ENCODE measurements around the gene JMJD6. TPM values are rescaled to one million over a fixed set of nuclear protein-coding genes. Genes with fewer than 3 reads are reported as not detected.
A peak's percentile ranks its signal among the peaks of the same experiment; 100 is the strongest.
"Not testable (repeated sequence)": the region's sequence is repeated elsewhere in the genome, so short reads cannot be mapped to it uniquely, and the experiment has no call there.

Gene JMJD6
- total RNA-seq, 3 donors from 2014 or later = 13.1 to 34.1 (median 25.6) TPM

- intact Hi-C loops (cut with DNase I; ENCODE audit: low total_unique reads) = no loop called here
- no peaks in the 10 kb centered on the region for H3K9me3 ChIP-seq
- no peaks in the 10 kb centered on the region for H3K4me1 ChIP-seq
- TF ChIP-seq POLR2AphosphoS5 (IDR thresholded peaks at IDR 0.05) = no peak
- peak; percentile 55 to 73 (median 73) for TF ChIP-seq CTCF (IDR thresholded peaks at IDR 0.05)
- no peaks in the 10 kb centered on the region for H3K27me3 ChIP-seq
- H3K27ac ChIP-seq = peak overlapping the region; percentile 27 to 36
- H3K36me3 ChIP-seq = peaks cover 8% of the 10 kb centered on the region
- DNase-seq (ENCODE audit: low spot score in 2 of 2) = no peak
- no peak overlapping the region for H3K4me3 ChIP-seq
These were observed 11.4 kb downstream of the JMJD6 start for GRCh38 chr17:76714822-76715495.

- no peaks in the 10 kb centered on the region for H3K27me3 ChIP-seq
- H3K36me3 ChIP-seq = peaks cover 8% of the 10 kb centered on the region
- no peaks in the 10 kb centered on the region for H3K9me3 ChIP-seq
- DNase-seq (ENCODE audit: low spot score in 2 of 2) = no peak
- intact Hi-C loops (cut with DNase I; ENCODE audit: low total_unique reads) = no loop called here
- H3K4me3 ChIP-seq = no peak overlapping the region
- TF ChIP-seq POLR2A (IDR thresholded peaks at IDR 0.05) (no peak), POLR2AphosphoS5 (IDR thresholded peaks at IDR 0.05) (no peak), CTCF (IDR thresholded peaks at IDR 0.05) (no peak)
- H3K27ac ChIP-seq = no peak overlapping the region
- H3K4me1 ChIP-seq = no peaks in the 10 kb centered on the region
These were observed 12.1 kb downstream of the JMJD6 start for GRCh38 chr17:76714336-76714735.

GRCh38 chr17:76713765-76714164, 12.6 kb downstream of the JMJD6 start:
- H3K4me1 ChIP-seq = no peaks in the 10 kb centered on the region
- no peak for DNase-seq (ENCODE audit: low spot score in 2 of 2)
- TF ChIP-seq CTCF (IDR thresholded peaks at IDR 0.05) = no peak
- TF ChIP-seq POLR2AphosphoS5 (IDR thresholded peaks at IDR 0.05) = no peak
- TF ChIP-seq POLR2A (IDR thresholded peaks at IDR 0.05) = no peak

GRCh38 chr17:76712321-76712720, 14.1 kb downstream of the JMJD6 start:
- intact Hi-C loops (cut with DNase I; ENCODE audit: low total_unique reads); H3K27ac ChIP-seq; DNase-seq (ENCODE audit: low spot score in 2 of 2): not testable (repeated sequence)

More at GRCh38 chr17:76713765-76714164, 12.6 kb downstream of the JMJD6 start:
- peaks cover 5% of the 10 kb centered on the region for H3K36me3 ChIP-seq
- no peak overlapping the region for H3K27ac ChIP-seq
- H3K27me3 ChIP-seq = no peaks in the 10 kb centered on the region
- H3K4me3 ChIP-seq = no peak overlapping the region
- intact Hi-C loops (cut with DNase I; ENCODE audit: low total_unique reads) = no loop called here
- no peaks in the 10 kb centered on the region for H3K9me3 ChIP-seq

DNA sequence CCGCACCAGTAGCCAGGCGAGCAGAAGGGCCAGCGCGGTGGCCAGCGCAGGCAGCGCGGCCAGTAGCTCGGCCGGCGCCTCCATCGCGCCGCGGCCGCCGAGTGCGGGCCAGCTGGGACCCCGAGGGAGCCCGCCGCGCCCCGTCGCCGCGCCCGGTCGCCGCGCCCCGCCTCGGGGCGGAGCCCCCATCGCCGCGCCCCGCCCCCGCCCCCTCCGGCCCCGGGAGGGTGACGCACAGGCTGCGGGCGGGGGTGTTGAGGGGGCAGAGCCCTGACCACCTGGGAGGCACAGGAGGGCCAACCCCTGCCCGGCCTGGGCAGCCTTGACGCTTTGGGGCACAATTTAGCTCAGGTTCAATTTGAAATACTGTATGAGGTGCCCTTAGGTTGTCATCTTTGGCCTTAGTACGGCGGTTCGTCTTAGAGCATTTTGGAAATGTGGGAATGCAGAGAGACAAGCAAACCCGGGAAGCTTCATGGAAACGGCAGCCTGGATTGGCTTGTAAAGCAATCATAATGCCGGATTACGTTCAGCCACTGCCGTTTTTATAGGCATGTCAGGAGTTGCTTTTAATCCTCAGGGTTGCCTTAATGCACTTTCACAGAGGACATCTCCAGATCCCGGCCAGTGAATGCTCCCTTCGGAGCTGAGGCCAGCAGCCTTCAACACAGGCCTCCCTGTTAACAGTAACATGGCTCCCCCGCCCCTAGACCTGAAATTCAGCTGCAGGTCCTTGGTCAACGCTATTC, 15.4 kb downstream of the JMJD6 start, which contains the start of gene MXRA7:
MXRA7 (minus strand) TSS at position 103 of the 749 bp plus-strand sequence; CDS start at position 84, 19 bp downstream.
- Histone ChIP-seq H3K36me3 (no peaks in the 10 kb centered on the region), H3K4me1 (no peaks in the 10 kb centered on the region), H3K27ac (peak within 1 kb of the TSS; percentile 83 to 94), H3K9me3 (no peaks in the 10 kb centered on the region), H3K27me3 (no peaks in the 10 kb centered on the region), H3K4me3 (peak within 1 kb of the TSS; percentile 75 to 86 (median 77))
- DNase-seq (ENCODE audit: low spot score in 2 of 2) = peak in 1 of 2 donors; percentile 64
- TF ChIP-seq CTCF (IDR thresholded peaks at IDR 0.05) (no peak), POLR2AphosphoS5 (IDR thresholded peaks at IDR 0.05) (peak in 2 of 3 donors; percentile 26 to 27)
- intact Hi-C loops (cut with DNase I; ENCODE audit: low total_unique reads) = no loop called here

More at GRCh38 chr17:76712321-76712720, 14.1 kb downstream of the JMJD6 start:
- H3K9me3 ChIP-seq, H3K4me1 ChIP-seq, H3K36me3 ChIP-seq, H3K27me3 ChIP-seq, H3K4me3 ChIP-seq: not testable (repeated sequence)

All from breast epithelium (tissue), 4 donors.